Activated CD8-positive, alpha-beta memory T cell treated with anti-CD3 and anti-CD28 coated beads, Interleukin-2, amount 50 U/mL, for 24 hours (primary cell): ENCODE measurements around the gene HES1.

Experiments
- DNase-seq: peaks from one replicate; pipeline ENCODE4 v3.0.0-alpha.2; 2020; ENCODE audit errors: extremely low read depth

Gene HES1

GRCh38 chr3:194101592-194102432 lies 34.1 kb upstream of the HES1 start:
- no peak for DNase-seq

- DNase-seq = no peak
Measured at GRCh38 chr3:194102436-194102835, 33.5 kb upstream of the HES1 start.

- no peak for DNase-seq
Measured at GRCh38 chr3:194103505-194103904, 32.4 kb upstream of the HES1 start.

GRCh38 chr3:194103983-194104751 lies 31.8 kb upstream of the HES1 start:
- no peak for DNase-seq

GRCh38 chr3:194105292-194105691 lies 30.7 kb upstream of the HES1 start:
- DNase-seq = no peak

GRCh38 chr3:194107107-194107506 lies 28.8 kb upstream of the HES1 start:
- peak; percentile 6 for DNase-seq

GRCh38 chr3:194109192-194109863 lies 26.6 kb upstream of the HES1 start:
- DNase-seq = no peak

GRCh38 chr3:194110483-194110882 lies 25.5 kb upstream of the HES1 start:
- DNase-seq = no peak

GRCh38 chr3:194111336-194111735 lies 24.6 kb upstream of the HES1 start:
- DNase-seq = no peak

GRCh38 chr3:194112120-194113106 lies 23.5 kb upstream of the HES1 start:
- DNase-seq = no peak

- no peak for DNase-seq
Measured at GRCh38 chr3:194114123-194114522, 21.8 kb upstream of the HES1 start.

GRCh38 chr3:194117104-194117845 lies 18.7 kb upstream of the HES1 start:
- no peak for DNase-seq

- DNase-seq = no peak
Measured at GRCh38 chr3:194118920-194119319, 17.0 kb upstream of the HES1 start.

GRCh38 chr3:194119831-194120590 lies 15.9 kb upstream of the HES1 start:
- DNase-seq = no peak

- no peak for DNase-seq
Measured at GRCh38 chr3:194120789-194121770, 14.9 kb upstream of the HES1 start.

- no peak for DNase-seq
Measured at GRCh38 chr3:194121891-194122631, 13.9 kb upstream of the HES1 start.

- no peak for DNase-seq
Measured at GRCh38 chr3:194123726-194124125, 12.2 kb upstream of the HES1 start.

GRCh38 chr3:194124193-194124592 lies 11.8 kb upstream of the HES1 start:
- no peak for DNase-seq
